ENCODE results near the gene VTA1. TPM values are rescaled to one million over a fixed set of nuclear protein-coding genes. Genes with fewer than 3 reads are reported as not detected.
"Not testable (repeated sequence)": the region's sequence is repeated elsewhere in the genome, so short reads cannot be mapped to it uniquely, and the experiment has no call there.

The VTA1 gene
- total and polyA plus RNA-seq, 3 donors from 2014 or later: 32.3 to 40.7 (median 40.7) TPM

GRCh38 chr6:142185641-142186040 is 38.6 kb downstream of the VTA1 start:
- no peaks in the 10 kb centered on the region for H3K4me1 ChIP-seq
- no peak overlapping the region for H3K4me3 ChIP-seq
- intact Hi-C loops (cut with DNase I; ENCODE audit: low total_unique reads): no loop called here
- no peaks in the 10 kb centered on the region for H3K36me3 ChIP-seq (ENCODE audit: low read depth, missing control alignments)
- no peaks in the 10 kb centered on the region for H3K27me3 ChIP-seq
- no peak overlapping the region for H3K27ac ChIP-seq
- TF ChIP-seq POLR2A (IDR thresholded peaks at IDR 0.05) (no peak), CTCF (IDR thresholded peaks at IDR 0.05) (no peak)
- no peak for DNase-seq
- 87 to 96% methylated on average over 1 of the region's 1 CpG for WGBS, 2 donors
- H3K9me3 ChIP-seq: no peaks in the 10 kb centered on the region

- Histone ChIP-seq H3K4me3 (no peak overlapping the region), H3K27me3 (no peaks in the 10 kb centered on the region), H3K27ac (peak overlapping the region in 1 of 2 donors; percentile 11), H3K4me1 (no peaks in the 10 kb centered on the region), H3K36me3 (ENCODE audit: low read depth, missing control alignments) (no peaks in the 10 kb centered on the region), H3K9me3 (no peaks in the 10 kb centered on the region)
- intact Hi-C loops (cut with DNase I; ENCODE audit: low total_unique reads): no loop called here
- 32 to 50% methylated on average over 1 of the region's 1 CpG for WGBS, 2 donors
- TF ChIP-seq CTCF (IDR thresholded peaks at IDR 0.05) (no peak), POLR2A (IDR thresholded peaks at IDR 0.05) (no peak)
- DNase-seq: peak; percentile 66
Measured at GRCh38 chr6:142187209-142187608, 40.1 kb downstream of the VTA1 start.

- WGBS, 2 donors: 90 to 93% methylated on average over 7 to 8 of the region's 8 CpGs
- H3K36me3 ChIP-seq (ENCODE audit: low read depth, missing control alignments); DNase-seq; intact Hi-C loops (cut with DNase I; ENCODE audit: low total_unique reads); H3K9me3 ChIP-seq; H3K27me3 ChIP-seq; H3K4me3 ChIP-seq; H3K4me1 ChIP-seq; H3K27ac ChIP-seq: not testable (repeated sequence)
- TF ChIP-seq CTCF (IDR thresholded peaks at IDR 0.05): peak in 1 of 3 experiments; percentile 22
Measured at GRCh38 chr6:142188341-142188740, 41.3 kb downstream of the VTA1 start.

- no peak for TF ChIP-seq CTCF (IDR thresholded peaks at IDR 0.05)
- TF ChIP-seq POLR2A (IDR thresholded peaks at IDR 0.05): no peak
- no peaks in the 10 kb centered on the region for H3K9me3 ChIP-seq
- H3K27me3 ChIP-seq: no peaks in the 10 kb centered on the region
- DNase-seq: no peak
- WGBS, 2 donors: 52 to 81% methylated on average over 2 of the region's 2 CpGs
- no peaks in the 10 kb centered on the region for H3K4me1 ChIP-seq
- intact Hi-C loops (cut with DNase I; ENCODE audit: low total_unique reads): no loop called here
- no peak overlapping the region for H3K27ac ChIP-seq
- no peak overlapping the region for H3K4me3 ChIP-seq
- H3K36me3 ChIP-seq (ENCODE audit: low read depth, missing control alignments): no peaks in the 10 kb centered on the region
Measured at GRCh38 chr6:142189057-142189456, 42.0 kb downstream of the VTA1 start.

GRCh38 chr6:142192343-142192742 is 45.3 kb downstream of the VTA1 start:
- Histone ChIP-seq H3K27me3 (no peaks in the 10 kb centered on the region), H3K27ac (no peak overlapping the region), H3K9me3 (no peaks in the 10 kb centered on the region), H3K4me3 (no peak overlapping the region), H3K4me1 (no peaks in the 10 kb centered on the region), H3K36me3 (ENCODE audit: low read depth, missing control alignments) (no peaks in the 10 kb centered on the region)
- no peak for DNase-seq
- intact Hi-C loops (cut with DNase I; ENCODE audit: low total_unique reads): no loop called here
- 93 to 94% methylated on average over 1 of the region's 1 CpG for WGBS, 2 donors
- no peak for TF ChIP-seq CTCF (IDR thresholded peaks at IDR 0.05)
